B cell (primary cell): Measurements from ENCODE around the gene ENDOV. TPM values are rescaled to one million over a fixed set of nuclear protein-coding genes. Genes with fewer than 3 reads are reported as not detected.

ENCODE experiments used
- ATAC-seq: fragments of 200-7000 bp; cut with Tn5 transposase; one replicate; pipeline ENCODE4 v1.10.0; 2021; ENCODE audit warnings: low read depth, mild to moderate bottlenecking, moderate number of reproducible peaks, moderate library complexity
- CTCF ChIA-PET: fragments of 350-600 bp; sonication (Branson Sonifier 250); formaldehyde crosslinking; loops from one replicate; lab custom pipeline; 2021; ENCODE audit warnings: antibody characterized with exemption, inconsistent platforms; lab: Charles Lee
- POLR2A ChIA-PET: fragments of 350-600 bp; sonication (Branson Sonifier 250); formaldehyde crosslinking; loops from one replicate; lab custom pipeline; 2021; ENCODE audit warnings: antibody characterized with exemption; lab: Charles Lee
- DNase-seq: peaks from one replicate; pipeline ENCODE4 v3.0.0; 2013
- H2AFZ ChIP-seq: 2 replicates; pipeline ENCODE4 v1.6.1; 2012; ENCODE audit warnings: mild to moderate bottlenecking, low read depth, low read length; ENCODE audit not compliant: insufficient read depth, poor library complexity, severe bottlenecking
- H3K27ac ChIP-seq, 2 donors: 1 replicate in 1 of 2; 2 replicates in 1 of 2; pipeline ENCODE4 v1.5.1; 2012 to 2013; ENCODE audit warnings: low read length in 2 of 2, mild to moderate bottlenecking in 2 of 2, moderate library complexity in 1 of 2
- H3K27me3 ChIP-seq, 4 experiments: fragments of 200-600 bp in 1 of 4; sonication (generic) in 1 of 4; replicated peaks in 1 of 4; 1 replicate in 2 of 4; 2 replicates in 2 of 4; pipeline versions ENCODE4 v1.6.1 to v1.7.0; 2013 to 2016; ENCODE audit warnings: low read length in 3 of 4, mild to moderate bottlenecking in 2 of 4, mixed read lengths in 1 of 4, moderate library complexity in 1 of 4; ENCODE audit not compliant: insufficient read depth in 4 of 4, control insufficient read depth in 3 of 4; ENCODE audit errors: control extremely low read depth in 1 of 4
- H3K36me3 ChIP-seq, 2 experiments: replicated peaks in 1 of 2; 1 replicate in 1 of 2; 2 replicates in 1 of 2; pipeline versions ENCODE4 v1.6.1 to v1.7.1; 2013; ENCODE audit warnings: low read length in 1 of 2; ENCODE audit not compliant: insufficient read depth in 2 of 2, control insufficient read depth in 1 of 2; ENCODE audit errors: control extremely low read depth in 1 of 2, extremely low read depth in 1 of 2
- H3K4me1 ChIP-seq, 2 donors: fragments of 200-600 bp in 1 of 2; sonication (generic) in 1 of 2; 1 replicate in 1 of 2; 2 replicates in 1 of 2; pipeline versions ENCODE4 v1.5.1 to v1.6.1; 2013 to 2017; ENCODE audit warnings: low read length in 2 of 2; ENCODE audit not compliant: control insufficient read depth in 2 of 2, insufficient read depth in 2 of 2
- H3K4me2 ChIP-seq: replicated peaks from 2 replicates; pipeline ENCODE3; 2012; ENCODE audit warnings: mild to moderate bottlenecking, low read depth, low read length; ENCODE audit not compliant: poor library complexity, severe bottlenecking
- H3K4me3 ChIP-seq, 5 experiments: fragments of 200-600 bp in 1 of 5; sonication (generic) in 1 of 5; 1 replicate in 3 of 5; 2 replicates in 2 of 5; pipeline versions ENCODE4 v1.5.1 to v1.7.0; 2011 to 2016; ENCODE audit warnings: low read length in 4 of 5, mild to moderate bottlenecking in 4 of 5, low read depth in 2 of 5, control low read depth in 1 of 5, moderate library complexity in 1 of 5; ENCODE audit not compliant: insufficient read depth in 1 of 5; ENCODE audit errors: control extremely low read depth in 1 of 5, extremely low read depth in 1 of 5
- H3K79me2 ChIP-seq: fragments of 200-600 bp; sonication (generic); one replicate; pipeline ENCODE4 v1.6.0; 2016; ENCODE audit warnings: low read length; ENCODE audit not compliant: control insufficient read depth, insufficient read depth
- H3K9ac ChIP-seq: fragments of 200-600 bp; sonication (generic); 2 replicates; pipeline ENCODE4 v1.6.1; 2017; ENCODE audit warnings: mild to moderate bottlenecking, low read length, moderate library complexity
- H3K9me3 ChIP-seq, 3 donors: one replicate each; pipeline versions ENCODE4 v1.6.1 to v1.7.1; 2013; ENCODE audit warnings: low read length in 2 of 3; ENCODE audit not compliant: control insufficient read depth in 2 of 3, insufficient read depth in 1 of 3; ENCODE audit errors: control extremely low read depth in 1 of 3
- H4K20me1 ChIP-seq: 2 replicates; pipeline ENCODE4 v1.6.0; 2012; ENCODE audit warnings: mild to moderate bottlenecking, low read length; ENCODE audit not compliant: insufficient read depth, control insufficient read depth, poor library complexity, severe bottlenecking
- H3K27ac Mint-ChIP-seq: one replicate; pipeline ENCODE4 v1.8.0; 2021; ENCODE audit warnings: mixed read lengths
- H3K27me3 Mint-ChIP-seq: one replicate; pipeline ENCODE4 v1.8.0; 2021; ENCODE audit warnings: mixed read lengths
- H3K4me1 Mint-ChIP-seq: one replicate; pipeline ENCODE4 v1.8.0; 2021; ENCODE audit warnings: mixed read lengths
- H3K4me3 Mint-ChIP-seq: one replicate; pipeline ENCODE4 v1.8.0; 2021; ENCODE audit warnings: mixed read lengths
- H3K9me3 Mint-ChIP-seq: one replicate; pipeline ENCODE4 v1.8.0; 2022; ENCODE audit warnings: mixed read lengths; ENCODE audit not compliant: insufficient read depth
- CTCF ChIP-seq: fragments of 200-600 bp; IDR thresholded peaks from one replicate; pipeline ENCODE4 v1.8.0; 2022; ENCODE audit warnings: antibody characterized with exemption, mild to moderate bottlenecking
- EZH2 ChIP-seq: IDR thresholded peaks from 2 replicates; pipeline ENCODE4 v1.6.1; 2012; ENCODE audit warnings: borderline replicate concordance, low read depth, mild to moderate bottlenecking, moderate library complexity, low read length; ENCODE audit not compliant: insufficient read depth, poor library complexity, severe bottlenecking
- WGBS: methylation state at CpG from one replicate; pipeline ENCODE4 v1.1.5; 2013; ENCODE audit warnings: missing lambda C conversion rate; ENCODE audit not compliant: insufficient coverage; 5-methylcytosine and 5-hydroxymethylcytosine counted together
- intact Hi-C: fragments of 100-400 bp; cut with micrococcal nuclease; formaldehyde crosslinking; loops from one replicate; pipeline ENCODE4 v1.10.0; 2022
- polyA plus RNA-seq: library from polyadenylated mRNA; depleted of rRNA; stranded (reverse); fragments of >200 nt; gene quantifications from 2 replicates; pipeline ENCODE4 v1.2.3, GENCODE V29; 2012
- total RNA-seq, 2 donors: library from RNA; stranded (reverse); fragments of 120-200 nt in 1 of 2; gene quantifications; 1 replicate in 1 of 2; 2 replicates in 1 of 2; pipeline versions ENCODE4 v1.2.3 to v1.2.4, GENCODE V29; 2013 to 2022

The ENDOV gene
- total and polyA plus RNA-seq, 2 donors (not counting 1 experiment from before 2014, with no cell fraction given), result 25.3 to 49.5 TPM

- ATAC-seq, result no peak
- Histone ChIP-seq H3K27me3 (no peaks in the 10 kb centered on the region), H3K9ac (no peak overlapping the region), H3K4me2 (no peak overlapping the region), H3K4me1 (no peaks in the 10 kb centered on the region), H3K36me3 (peaks cover 5 to 98% of the 10 kb centered on the region in 2 experiments), H3K27ac (no peak overlapping the region), H3K79me2 (no peaks in the 10 kb centered on the region), H3K4me3 (no peak overlapping the region), H3K9me3 (no peaks in the 10 kb centered on the region), H4K20me1 (no peaks in the 10 kb centered on the region), H2AFZ (no peak overlapping the region)
- Mint-ChIP-seq H3K4me3 (no peak overlapping the region), H3K9me3 (no peaks in the 10 kb centered on the region), H3K4me1 (no peaks in the 10 kb centered on the region), H3K27ac (no peak overlapping the region), H3K27me3 (no peaks in the 10 kb centered on the region)
- WGBS, result 88% methylated on average over 4 of the region's 9 CpGs
- DNase-seq, result no peak
- TF ChIP-seq CTCF (no peak), EZH2 (no peak)
- intact Hi-C loops, result no loop called here
- CTCF ChIA-PET, result no interaction called here
- POLR2A ChIA-PET, result no interaction called here
Observed at GRCh38 chr17:80379348-80379747, 35.6 kb upstream of the ENDOV start.

- CTCF ChIA-PET, result no interaction called here
- no peaks in the 10 kb centered on the region for H3K9me3 ChIP-seq
- H3K36me3 ChIP-seq, result peaks cover 5 to 97% of the 10 kb centered on the region in 2 experiments
- ATAC-seq (no peak), DNase-seq (no peak)
- no peak overlapping the region for H3K4me3 ChIP-seq
- H3K9ac ChIP-seq, result no peak overlapping the region
- no peak overlapping the region for H3K4me3 Mint-ChIP-seq
- no peaks in the 10 kb centered on the region for H3K4me1 Mint-ChIP-seq
- WGBS, result 100% methylated on average over 2 of the region's 6 CpGs
- H3K4me1 ChIP-seq, result no peaks in the 10 kb centered on the region
- H3K27me3 ChIP-seq, result no peaks in the 10 kb centered on the region
- no peak overlapping the region for H3K27ac ChIP-seq
- H3K27ac Mint-ChIP-seq, result no peak overlapping the region
- no peaks in the 10 kb centered on the region for H3K9me3 Mint-ChIP-seq
- H4K20me1 ChIP-seq, result no peaks in the 10 kb centered on the region
- no peaks in the 10 kb centered on the region for H3K79me2 ChIP-seq
- intact Hi-C loops, result no loop called here
- POLR2A ChIA-PET, result no interaction called here
- H3K4me2 ChIP-seq, result no peak overlapping the region
- no peaks in the 10 kb centered on the region for H3K27me3 Mint-ChIP-seq
- no peak overlapping the region for H2AFZ ChIP-seq
- no peak for TF ChIP-seq CTCF
- TF ChIP-seq EZH2, result no peak
Observed at GRCh38 chr17:80380068-80380467, 34.9 kb upstream of the ENDOV start.
